Mononuclear cell (primary cell): Measurements from ENCODE around the gene KRTAP5-8. TPM values are rescaled to one million over a fixed set of nuclear protein-coding genes. Genes with fewer than 3 reads are reported as not detected.
"Not testable (repeated sequence)": the region's sequence is repeated elsewhere in the genome, so short reads cannot be mapped to it uniquely, and the experiment has no call there.

Source experiments
- H3K27me3 ChIP-seq: 2 replicates; pipeline ENCODE4 v1.6.0; 2011; ENCODE audit warnings: low read length, control low read depth; ENCODE audit not compliant: insufficient read depth
- H3K4me1 ChIP-seq: 2 replicates; pipeline ENCODE4 v1.5.1; 2011; ENCODE audit warnings: mild to moderate bottlenecking, low read length, control low read depth; ENCODE audit not compliant: insufficient read depth
- H3K4me3 ChIP-seq: 2 replicates; pipeline ENCODE4 v1.5.1; 2011; ENCODE audit warnings: mild to moderate bottlenecking, low read length, moderate library complexity
- H3K9me3 ChIP-seq: 2 replicates; pipeline ENCODE4 v1.5.1; 2011; ENCODE audit warnings: low read depth, mild to moderate bottlenecking, control low read depth, low read length
- total RNA-seq: library from RNA; depleted of rRNA; stranded (reverse); fragments of >200 nt; gene quantifications from one replicate; pipeline ENCODE4 v1.2.3, GENCODE V29; 2012

Gene KRTAP5-8
- total RNA-seq, 1 donor, result not detected

DNA sequence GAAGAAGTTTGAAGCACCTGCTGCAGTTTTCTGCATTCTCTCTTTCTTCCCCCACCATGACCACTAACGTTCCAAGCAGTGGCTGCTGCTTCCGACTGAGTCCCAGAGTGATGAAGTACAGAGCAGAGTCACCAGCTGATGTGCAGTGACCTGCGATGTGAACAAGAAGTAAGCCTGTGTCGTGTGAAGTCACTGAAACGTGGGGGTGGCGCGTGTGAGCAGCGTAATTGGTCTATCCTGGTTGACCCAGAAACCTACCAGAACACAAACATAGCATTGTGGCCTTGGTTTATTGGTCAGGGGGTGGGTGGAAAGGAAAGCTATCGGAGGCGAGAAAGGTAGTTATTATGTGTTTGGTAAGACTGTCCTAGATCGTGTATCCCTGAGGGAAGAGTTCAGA lies 7.2 kb upstream of the KRTAP5-8 start:
- H3K4me1 ChIP-seq, result no peaks in the 10 kb centered on the region
- no peaks in the 10 kb centered on the region for H3K9me3 ChIP-seq
- no peaks in the 10 kb centered on the region for H3K27me3 ChIP-seq
- H3K4me3 ChIP-seq, result no peak overlapping the region

GRCh38 chr11:71532036-71532610 lies 5.7 kb upstream of the KRTAP5-8 start:
- Histone ChIP-seq H3K4me3 (no peak overlapping the region), H3K9me3 (no peaks in the 10 kb centered on the region), H3K4me1 (no peaks in the 10 kb centered on the region), H3K27me3 (no peaks in the 10 kb centered on the region)

DNA sequence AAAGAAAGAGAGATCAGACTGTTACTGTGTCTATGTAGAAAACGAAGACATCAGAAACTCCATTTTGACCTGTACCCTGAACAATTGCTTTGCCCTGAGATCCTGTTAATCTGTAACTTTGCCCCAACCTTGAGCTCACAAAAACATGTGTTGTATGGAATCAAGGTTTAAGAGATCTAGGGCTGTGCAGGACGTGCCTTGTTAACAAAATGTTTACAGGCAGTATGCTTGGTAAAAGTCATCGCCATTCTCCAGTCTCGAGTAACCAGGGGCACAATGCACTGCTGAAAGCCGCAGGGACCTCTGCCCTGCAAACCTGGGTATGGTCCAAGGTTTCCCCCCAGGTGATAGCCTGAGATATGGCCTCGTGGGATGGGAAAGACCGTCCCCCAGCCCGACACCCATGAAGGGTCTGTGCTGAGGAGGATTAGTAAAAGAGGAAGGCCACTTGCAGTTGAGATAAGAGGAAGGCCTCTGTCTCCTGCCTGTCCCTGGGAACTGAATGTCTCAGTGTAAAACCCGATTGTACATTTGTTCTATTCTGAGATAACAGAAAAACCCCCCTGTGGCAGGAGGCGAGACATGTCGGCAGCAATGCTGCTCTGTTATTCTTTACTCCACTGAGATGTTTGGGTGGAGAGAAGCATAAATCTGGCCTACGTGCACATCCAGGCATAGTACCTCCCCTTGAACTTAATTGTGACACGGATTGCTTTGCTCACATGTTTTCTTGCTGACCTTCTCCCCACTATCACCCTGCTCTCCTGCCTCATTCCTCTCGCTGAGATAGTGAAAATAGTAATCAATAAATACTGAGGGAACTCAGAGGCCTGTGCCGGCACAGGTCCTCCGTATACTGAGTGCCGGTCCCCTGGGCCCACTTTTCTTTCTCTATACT lies 2.9 kb upstream of the KRTAP5-8 start:
- H3K27me3 ChIP-seq, H3K4me3 ChIP-seq, H3K9me3 ChIP-seq, H3K4me1 ChIP-seq: not testable (repeated sequence)

DNA sequence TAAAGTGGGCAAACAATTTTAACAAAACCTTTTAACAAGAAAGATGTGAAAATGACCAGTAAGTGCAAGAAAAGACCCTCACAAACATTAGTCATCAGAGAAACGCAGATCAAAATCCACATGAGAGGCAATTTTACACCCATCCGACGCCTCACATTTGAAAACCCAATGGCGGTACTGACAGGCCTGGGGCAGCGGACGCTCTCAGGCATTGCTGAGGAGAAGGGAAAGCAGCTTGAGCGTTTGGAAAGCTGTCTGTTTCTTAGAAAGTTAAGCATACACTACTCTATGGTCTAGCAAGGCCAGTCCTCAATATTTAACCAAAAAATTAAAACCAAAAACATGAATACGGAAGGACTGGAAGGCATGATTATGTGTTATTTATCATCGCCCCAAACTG lies 2.0 kb upstream of the KRTAP5-8 start:
- Histone ChIP-seq H3K4me1 (no peaks in the 10 kb centered on the region), H3K9me3 (no peaks in the 10 kb centered on the region), H3K27me3 (no peaks in the 10 kb centered on the region)

DNA sequence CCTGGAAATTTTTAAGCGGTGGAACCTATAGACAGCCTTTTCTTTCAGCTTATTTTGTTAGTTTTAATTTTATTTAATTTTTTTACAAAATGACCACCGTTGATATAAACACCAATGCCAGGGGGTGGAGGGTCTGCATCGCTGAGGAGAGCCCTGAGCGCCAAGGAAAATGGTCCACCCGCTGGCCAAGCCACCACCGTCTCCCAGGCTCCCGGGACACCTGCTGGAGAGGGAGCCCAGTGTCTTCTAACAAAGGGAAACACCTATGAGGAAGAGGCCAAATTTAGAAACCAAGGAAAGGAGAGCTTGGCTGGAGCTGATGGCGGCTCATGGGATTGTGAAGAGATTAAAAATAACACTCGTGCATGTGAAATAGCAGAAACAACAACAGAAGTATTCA lies 288 bp upstream of the KRTAP5-8 start:
- H3K4me1 ChIP-seq, result no peaks in the 10 kb centered on the region
- H3K27me3 ChIP-seq, result no peaks in the 10 kb centered on the region
- no peak overlapping the region for H3K4me3 ChIP-seq
- H3K9me3 ChIP-seq, result no peaks in the 10 kb centered on the region

More for the DNA sequence above, 2.0 kb upstream of the KRTAP5-8 start:
- no peak overlapping the region for H3K4me3 ChIP-seq

DNA sequence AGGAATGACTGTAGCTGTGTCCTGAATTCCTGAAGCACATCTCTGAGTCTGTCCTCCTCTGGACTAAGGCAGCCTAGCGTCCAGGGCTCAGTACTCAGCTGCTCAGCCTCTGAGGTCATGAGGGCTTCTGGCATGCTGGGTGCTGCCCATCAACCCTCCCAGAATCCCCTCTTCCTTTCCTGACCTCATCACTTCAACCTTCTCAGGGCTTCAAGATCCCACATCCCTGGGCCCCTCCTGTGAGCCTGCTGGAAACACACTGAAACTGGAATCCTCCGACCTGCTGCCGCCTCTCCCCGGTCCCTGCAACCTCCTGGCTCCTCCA lies 803 bp downstream of the KRTAP5-8 start:
- Histone ChIP-seq H3K4me3 (no peak overlapping the region), H3K27me3 (no peaks in the 10 kb centered on the region), H3K9me3 (no peaks in the 10 kb centered on the region), H3K4me1 (peaks cover 2% of the 10 kb centered on the region)

DNA sequence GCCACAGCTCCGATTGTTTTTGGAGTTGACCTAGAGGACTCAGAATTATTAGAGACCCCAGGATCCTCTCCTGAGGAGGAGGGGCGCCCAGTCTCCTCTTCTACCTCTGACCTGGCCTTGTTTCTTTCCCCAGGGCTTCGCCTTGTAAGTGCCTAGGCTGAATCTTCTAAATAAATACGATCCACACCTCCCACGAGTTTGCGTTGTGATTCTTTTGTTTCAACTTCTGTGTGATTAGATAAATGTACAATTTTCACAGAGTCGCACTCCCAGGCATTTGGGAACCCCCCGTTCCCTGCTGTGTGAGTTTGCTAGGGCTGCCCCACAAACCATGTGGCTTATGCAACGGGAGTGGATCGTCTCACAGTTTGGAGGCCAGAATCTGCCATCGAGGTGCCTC lies 1.2 kb downstream of the KRTAP5-8 start:
- Histone ChIP-seq H3K9me3 (no peaks in the 10 kb centered on the region), H3K4me3 (no peak overlapping the region), H3K27me3 (no peaks in the 10 kb centered on the region), H3K4me1 (peaks cover 6% of the 10 kb centered on the region)

GRCh38 chr11:71539971-71540370 lies 2.1 kb downstream of the KRTAP5-8 start:
- not testable (repeated sequence) for H3K4me3 ChIP-seq, H3K4me1 ChIP-seq, H3K27me3 ChIP-seq, H3K9me3 ChIP-seq

DNA sequence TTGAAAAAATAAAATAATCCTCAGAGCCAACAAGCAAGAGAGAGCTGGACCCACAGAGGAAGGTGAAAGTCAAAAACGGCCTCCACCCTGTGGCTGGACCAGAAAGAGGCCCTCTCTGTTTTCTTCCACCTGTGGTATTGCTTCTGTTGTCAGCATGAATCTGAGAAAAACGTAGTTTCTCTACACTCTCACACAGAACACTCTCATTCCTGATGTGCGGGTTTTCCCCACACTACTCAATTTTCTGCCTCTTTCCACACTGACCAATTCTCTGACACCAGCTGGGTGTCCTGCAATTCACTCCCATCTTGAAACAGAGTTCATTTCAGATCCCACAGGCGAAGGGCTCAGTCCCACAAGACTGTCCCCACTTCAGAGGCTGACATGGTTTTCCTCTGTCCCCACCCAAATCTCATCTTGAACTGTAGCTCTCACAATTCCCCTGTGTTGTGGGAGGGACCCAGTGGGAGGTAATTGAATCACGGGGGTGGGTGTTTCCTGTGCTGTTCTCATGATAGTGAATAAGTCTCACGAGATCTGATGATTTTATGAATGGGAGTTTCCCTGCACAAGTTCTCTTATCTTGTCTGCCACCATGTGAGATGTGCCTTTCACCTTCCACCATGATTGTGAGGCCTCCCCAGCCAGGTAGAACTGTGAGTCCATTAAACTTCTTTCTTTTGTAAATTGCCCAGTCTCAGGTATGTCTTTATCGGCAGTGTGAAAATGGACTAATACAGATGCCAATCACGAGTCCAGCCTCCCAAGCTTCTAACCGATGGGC lies 2.9 kb downstream of the KRTAP5-8 start:
- not testable (repeated sequence) for H3K4me3 ChIP-seq, H3K9me3 ChIP-seq, H3K4me1 ChIP-seq, H3K27me3 ChIP-seq

GRCh38 chr11:71542382-71542781 lies 4.6 kb downstream of the KRTAP5-8 start:
- H3K27me3 ChIP-seq, result no peaks in the 10 kb centered on the region
- H3K4me3 ChIP-seq, result no peak overlapping the region
- peaks cover 8% of the 10 kb centered on the region for H3K4me1 ChIP-seq
- H3K9me3 ChIP-seq, result no peaks in the 10 kb centered on the region

- Histone ChIP-seq H3K27me3 (no peaks in the 10 kb centered on the region), H3K4me1 (peaks cover 8% of the 10 kb centered on the region), H3K4me3 (no peak overlapping the region), H3K9me3 (no peaks in the 10 kb centered on the region)
Measured at GRCh38 chr11:71542879-71543777, 5.3 kb downstream of the KRTAP5-8 start.

DNA sequence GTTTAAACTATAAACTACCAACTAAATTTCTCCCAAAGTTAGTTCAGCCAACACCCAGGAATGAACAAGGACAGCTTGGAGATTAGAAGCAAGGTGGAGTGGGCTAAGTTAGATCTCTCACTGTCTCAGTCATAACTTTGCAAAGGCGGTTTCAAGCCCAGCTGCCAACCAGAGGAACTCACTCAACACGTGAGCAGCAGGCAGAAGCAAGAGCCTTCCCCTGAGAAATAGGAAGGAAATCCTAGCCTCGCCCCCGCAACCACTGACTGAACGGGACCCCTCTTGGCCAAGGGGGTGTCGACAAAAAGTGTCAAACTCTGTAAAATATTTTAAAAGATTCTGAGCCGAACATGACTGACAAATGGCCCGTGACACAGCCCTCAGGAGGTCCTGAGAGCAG lies 6.0 kb downstream of the KRTAP5-8 start:
- Histone ChIP-seq H3K27me3 (no peaks in the 10 kb centered on the region), H3K4me1 (peaks cover 8% of the 10 kb centered on the region), H3K4me3 (no peak overlapping the region), H3K9me3 (no peaks in the 10 kb centered on the region)

DNA sequence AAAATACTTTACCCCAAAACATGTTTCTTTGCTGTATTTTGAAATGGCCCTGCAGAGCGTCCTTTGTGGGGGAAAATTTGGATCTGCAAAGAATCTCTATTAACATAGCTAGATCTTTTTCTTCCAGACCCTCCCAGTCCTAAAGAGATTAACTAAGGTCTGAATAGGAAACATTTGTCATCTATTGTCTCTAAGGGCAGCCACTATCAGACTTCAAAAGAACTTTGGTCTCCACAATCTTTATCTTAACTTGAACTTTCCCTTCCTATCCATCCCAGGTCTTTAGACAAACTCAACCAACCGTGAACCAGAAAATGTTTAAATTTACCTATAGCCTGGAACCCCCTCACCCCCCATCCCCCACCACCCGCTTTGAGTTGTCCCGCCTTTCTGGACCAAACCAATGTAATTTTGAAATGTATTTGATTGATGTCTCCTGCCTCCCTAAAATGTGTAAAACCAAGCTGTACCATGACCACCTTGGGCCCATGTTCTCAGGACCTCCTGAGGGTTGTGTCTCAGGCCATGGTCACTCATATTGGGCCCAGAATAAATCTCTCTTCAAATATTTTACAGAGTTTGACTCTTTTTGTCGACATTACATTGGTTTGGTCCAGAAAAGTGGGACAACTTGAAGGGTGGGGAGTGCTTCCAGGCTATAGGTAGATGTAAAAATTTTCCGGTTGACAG lies 6.8 kb downstream of the KRTAP5-8 start:
- peaks cover 8% of the 10 kb centered on the region for H3K4me1 ChIP-seq
- H3K4me3 ChIP-seq, result no peak overlapping the region
- no peaks in the 10 kb centered on the region for H3K27me3 ChIP-seq
- H3K9me3 ChIP-seq, result no peaks in the 10 kb centered on the region

DNA sequence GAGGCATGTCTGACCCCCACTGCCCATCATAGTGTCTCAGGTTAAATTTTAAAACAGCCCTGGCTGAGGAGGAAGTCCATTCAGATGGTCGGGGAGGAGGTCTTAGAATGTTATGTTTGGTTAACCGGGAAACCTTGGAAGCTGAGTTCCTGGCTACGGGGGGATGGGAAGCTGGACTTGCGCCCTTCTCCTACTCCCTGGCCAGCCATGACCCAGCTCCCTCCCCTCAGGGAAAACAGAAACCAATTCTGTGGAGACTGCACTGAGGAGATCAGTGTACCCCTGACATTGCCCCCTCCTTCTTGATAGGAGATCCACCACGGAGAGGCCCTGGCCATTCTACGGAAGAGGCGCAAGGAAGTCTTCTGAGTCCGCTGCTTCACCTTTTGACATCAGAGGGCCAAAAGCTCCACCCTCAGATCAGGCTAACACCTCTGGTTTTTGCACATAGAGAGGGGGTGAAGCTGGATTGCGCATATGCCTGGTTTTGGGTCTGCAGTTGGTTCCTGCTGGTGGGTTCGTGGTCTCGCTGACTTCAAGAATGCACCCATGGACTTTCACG lies 7.7 kb downstream of the KRTAP5-8 start:
- no peak overlapping the region for H3K4me3 ChIP-seq
- no peaks in the 10 kb centered on the region for H3K9me3 ChIP-seq
- H3K4me1 ChIP-seq, result peaks cover 8% of the 10 kb centered on the region

More for the DNA sequence above, 7.7 kb downstream of the KRTAP5-8 start:
- no peaks in the 10 kb centered on the region for H3K27me3 ChIP-seq
